H1 (cell line): ENCODE data around the gene OXER1. TPM values are rescaled to one million over a fixed set of nuclear protein-coding genes. Genes with fewer than 3 reads are reported as not detected.

Experiments used
- BACH1 ChIP-seq: IDR thresholded peaks from 2 replicates; pipeline ENCODE4 v1.6.1; 2012; ENCODE audit warnings: low read length, improper control_type of control experiment
- CHD7 ChIP-seq: fragments of 300-600 bp; sonication (generic); IDR thresholded peaks from 2 replicates; pipeline ENCODE4 v1.7.1; 2012; ENCODE audit warnings: low read length, moderate library complexity, mild to moderate bottlenecking, inconsistent platforms; ENCODE audit not compliant: insufficient replicate concordance
- JUN ChIP-seq: IDR thresholded peaks from 2 replicates; pipeline ENCODE4 v1.6.1; 2011; ENCODE audit warnings: low read depth, mild to moderate bottlenecking, improper control_type of control experiment, low read length
- MAFK ChIP-seq: IDR thresholded peaks from 2 replicates; pipeline ENCODE4 v1.6.1; 2012; ENCODE audit warnings: low read depth, mild to moderate bottlenecking, improper control_type of control experiment, low read length
- SRF ChIP-seq: IDR thresholded peaks from 2 replicates; pipeline ENCODE4 v1.6.1; 2011; ENCODE audit warnings: mild to moderate bottlenecking, low read depth, low read length, moderate library complexity
- polyA plus RNA-seq, 7 experiments: library from polyadenylated mRNA; depleted of rRNA in 3 of 7; stranded (reverse) in 5 of 7; unstranded in 2 of 7; fragments of >200 nt in 5 of 7; fragments of 200-250 nt in 2 of 7; gene quantifications; 1 replicate in 5 of 7; 2 replicates in 1 of 7; 4 replicates in 1 of 7; pipeline versions ENCODE4 v1.2.1 to v1.2.3, GENCODE V29; 2011 to 2013; ENCODE audit warnings: missing spikeins in 2 of 7, mixed read lengths in 2 of 7
- total RNA-seq: library from RNA; stranded (reverse); fragmentation: NEBNext Ultra II Directional; extraction: Animal tissue kit (Norgen Biotek cat#: 25700); gene quantifications from 2 replicates; pipeline ENCODE4 v1.2.1, GENCODE V29; 2021

The OXER1 gene
- total and polyA plus RNA-seq, 2 of the 8 experiments (the other 6 are each of a cell fraction or from before 2014, with no cell fraction given): 1.2 to 2.9 TPM

DNA sequence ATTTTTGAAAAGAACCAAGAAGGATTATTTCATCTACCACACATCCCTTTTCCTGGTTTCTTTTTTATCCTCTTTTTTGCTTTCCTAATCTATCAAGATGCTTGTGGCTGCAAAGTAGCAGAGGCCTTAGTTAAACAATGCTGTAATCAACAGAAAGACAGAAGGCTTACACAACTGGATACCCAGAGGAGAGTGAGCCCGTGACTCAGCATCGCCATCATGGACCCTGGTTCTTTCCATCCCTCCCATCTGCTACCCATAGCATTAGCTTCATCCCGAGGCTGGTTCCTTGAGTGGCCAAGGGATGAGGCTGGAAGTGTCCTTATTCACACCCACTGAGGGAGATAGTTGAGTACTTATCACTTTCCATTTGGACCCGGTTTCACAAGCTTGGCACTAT, 35.9 kb upstream of the OXER1 start (continued):
- TF ChIP-seq CHD7 (no peak), JUN (no peak), MAFK (no peak), BACH1 (no peak), SRF (no peak)
